Measurements from ENCODE around the gene TTC17.

DNA sequence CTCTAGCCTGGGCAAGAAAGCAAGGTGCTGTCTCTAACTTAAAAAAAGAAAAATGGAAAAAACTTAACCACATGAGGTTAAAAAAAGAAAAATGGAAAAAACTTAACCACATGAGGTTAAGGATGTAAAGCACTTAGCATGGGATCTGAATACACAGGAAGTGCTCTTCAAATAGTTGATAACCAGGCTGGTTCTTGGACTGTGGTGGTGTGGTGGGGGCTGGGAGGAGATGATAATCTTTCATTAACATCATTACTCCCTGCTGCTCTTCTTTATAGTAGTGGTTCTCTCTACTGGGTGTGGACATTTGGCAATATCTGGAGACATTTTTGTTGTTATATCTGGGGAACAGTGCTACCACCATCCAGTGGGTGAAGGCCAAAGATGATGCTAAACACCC, 88.4 kb downstream of the TTC17 start:
- TF ChIP-seq, protein P1, sequence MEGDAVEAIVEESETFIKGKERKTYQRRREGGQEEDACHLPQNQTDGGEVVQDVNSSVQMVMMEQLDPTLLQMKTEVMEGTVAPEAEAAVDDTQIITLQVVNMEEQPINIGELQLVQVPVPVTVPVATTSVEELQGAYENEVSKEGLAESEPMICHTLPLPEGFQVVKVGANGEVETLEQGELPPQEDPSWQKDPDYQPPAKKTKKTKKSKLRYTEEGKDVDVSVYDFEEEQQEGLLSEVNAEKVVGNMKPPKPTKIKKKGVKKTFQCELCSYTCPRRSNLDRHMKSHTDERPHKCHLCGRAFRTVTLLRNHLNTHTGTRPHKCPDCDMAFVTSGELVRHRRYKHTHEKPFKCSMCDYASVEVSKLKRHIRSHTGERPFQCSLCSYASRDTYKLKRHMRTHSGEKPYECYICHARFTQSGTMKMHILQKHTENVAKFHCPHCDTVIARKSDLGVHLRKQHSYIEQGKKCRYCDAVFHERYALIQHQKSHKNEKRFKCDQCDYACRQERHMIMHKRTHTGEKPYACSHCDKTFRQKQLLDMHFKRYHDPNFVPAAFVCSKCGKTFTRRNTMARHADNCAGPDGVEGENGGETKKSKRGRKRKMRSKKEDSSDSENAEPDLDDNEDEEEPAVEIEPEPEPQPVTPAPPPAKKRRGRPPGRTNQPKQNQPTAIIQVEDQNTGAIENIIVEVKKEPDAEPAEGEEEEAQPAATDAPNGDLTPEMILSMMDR (IDR thresholded peaks at IDR 0.05 in 2 of 3, conservative IDR thresholded peaks at IDR 0.05 in 1 of 3; ENCODE audit: insufficient read depth in 2 of 3, low read depth in 1 of 3, low read length in 3 of 3), result no peak
- TF ChIP-seq GABPB1 (CRISPR knock-in tag; IDR thresholded peaks at IDR 0.05) (no peak), TCF7 (IDR thresholded peaks at IDR 0.05; ENCODE audit: borderline replicate concordance) (no peak), TRIM25 (IDR thresholded peaks at IDR 0.05; ENCODE audit: borderline replicate concordance) (no peak), BCLAF1 (IDR thresholded peaks at IDR 0.05; ENCODE audit: borderline replicate concordance in 1 of 2, control insufficient read depth in 1 of 2, low read depth in 2 of 2, low read length in 1 of 2) (no peak), BMI1 (IDR thresholded peaks at IDR 0.05; ENCODE audit: low read length) (no peak), POLR2A (conservative IDR thresholded peaks at IDR 0.05) (no peak)

All from K562 (cell line).